Transverse colon (tissue), 4 donors: ENCODE measurements around the gene LEFTY1. TPM values are rescaled to one million over a fixed set of nuclear protein-coding genes. Genes with fewer than 3 reads are reported as not detected.

Source experiments
- DNase-seq: peaks from one replicate; pipeline ENCODE4 v3.0.0-alpha.2; 2019
- H3K27ac ChIP-seq, 4 donors: fragments of 200-600 bp; sonication (generic); 2 replicates each; pipeline ENCODE4 v1.5.1; 2016 to 2018; ENCODE audit warnings: inconsistent platforms in 4 of 4
- H3K27me3 ChIP-seq: fragments of 200-600 bp; sonication (generic); 2 replicates; pipeline ENCODE4 v1.5.1; 2017; ENCODE audit warnings: inconsistent platforms
- H3K36me3 ChIP-seq, 4 donors: fragments of 200-600 bp; sonication (generic); 2 replicates each; pipeline ENCODE4 v1.5.1; 2017 to 2019; ENCODE audit warnings: inconsistent platforms in 4 of 4
- H3K4me1 ChIP-seq, 4 donors: fragments of 200-600 bp; sonication (generic); 2 replicates each; pipeline ENCODE4 v1.5.1; 2017 to 2020; ENCODE audit warnings: inconsistent platforms in 4 of 4
- H3K4me3 ChIP-seq, 4 donors: fragments of 200-600 bp; sonication (generic); 1 replicate in 1 of 4; 2 replicates in 3 of 4; pipeline versions ENCODE4 v1.5.1 to v1.6.1; 2017 to 2019; ENCODE audit warnings: inconsistent platforms in 4 of 4
- H3K9me3 ChIP-seq, 2 donors: fragments of 200-600 bp; sonication (generic); 2 replicates each; pipeline ENCODE4 v1.5.1; 2017 to 2019; ENCODE audit warnings: inconsistent platforms in 2 of 2
- CTCF ChIP-seq, 5 experiments: fragments of 200-600 bp in 3 of 5; fragments of 450-650 bp in 2 of 5; sonication (generic) in 3 of 5; IDR thresholded peaks; 1 replicate in 2 of 5; 2 replicates in 3 of 5; pipeline ENCODE4 v1.5.1; 2016 to 2017; ENCODE audit warnings: antibody characterized with exemption in 5 of 5, inconsistent platforms in 3 of 5, mild to moderate bottlenecking in 2 of 5, moderate library complexity in 1 of 5
- EP300 ChIP-seq: sonication (generic); formaldehyde crosslinking; IDR thresholded peaks from one replicate; pipeline ENCODE4 v1.6.1; 2017; ENCODE audit warnings: antibody characterized with exemption, low read depth
- POLR2A ChIP-seq: fragments of 450-650 bp; IDR thresholded peaks from one replicate; pipeline ENCODE4 v1.6.1; 2016; ENCODE audit warnings: antibody characterized with exemption, mild to moderate bottlenecking, moderate library complexity
- POLR2AphosphoS5 ChIP-seq, 3 donors: sonication (generic); formaldehyde crosslinking; IDR thresholded peaks; one replicate each; pipeline ENCODE4 v1.6.1; 2016; ENCODE audit warnings: antibody characterized with exemption in 3 of 3
- WGBS, 2 donors: methylation state at CpG; one replicate each; pipeline ENCODE4 v1.1.5; 2018; ENCODE audit warnings: low coverage in 1 of 2; 5-methylcytosine and 5-hydroxymethylcytosine counted together
- in situ Hi-C, 4 donors: fragments of 200-750 bp; cut with MboI; loops; one replicate each; pipeline versions ENCODE4 v1.15.0 to v1.15.1; 2017; ENCODE audit warnings: low sequenced_read_pairs in 3 of 4, low pct_ligation_motif_present in 1 of 4, low pct_unique_long_range_greater_than_20kb in 1 of 4
- intact Hi-C: fragments of 100-400 bp; cut with DNase I; formaldehyde crosslinking; loops from one replicate; pipeline ENCODE4 v1.15.1; 2023; ENCODE audit warnings: low total_unique reads
- total RNA-seq, 4 donors: library from RNA; depleted of rRNA; stranded (reverse); fragments of >200 nt; gene quantifications; one replicate each; pipeline ENCODE4 v1.1.0, GENCODE V29; 2016

The LEFTY1 gene
- total RNA-seq, 4 donors from 2014 or later: 86.0 to 320 (median 214) TPM

GRCh38 chr1:225866061-225866837 is 22.7 kb downstream of the LEFTY1 start:
- DNase-seq: no peak
- 82 to 84% methylated on average over 4 to 8 of the region's 8 CpGs for WGBS, 2 donors
- H3K4me3 ChIP-seq: no peak overlapping the region
- no peaks in the 10 kb centered on the region for H3K27me3 ChIP-seq
- H3K36me3 ChIP-seq: peaks cover 0 to 46% (median 23%) of the 10 kb centered on the region in 4 donors
- in situ Hi-C loops: no loop called here
- H3K4me1 ChIP-seq: peaks cover 0 to 28% (median 10%) of the 10 kb centered on the region in 4 donors
- peak overlapping the region in 2 of 4 donors; percentile 9 to 25 for H3K27ac ChIP-seq
- intact Hi-C loops: no loop called here
- no peaks in the 10 kb centered on the region for H3K9me3 ChIP-seq
- TF ChIP-seq CTCF (IDR thresholded peaks at IDR 0.05) (no peak), POLR2A (no peak), POLR2AphosphoS5 (IDR thresholded peaks at IDR 0.05) (no peak), EP300 (no peak)

DNA sequence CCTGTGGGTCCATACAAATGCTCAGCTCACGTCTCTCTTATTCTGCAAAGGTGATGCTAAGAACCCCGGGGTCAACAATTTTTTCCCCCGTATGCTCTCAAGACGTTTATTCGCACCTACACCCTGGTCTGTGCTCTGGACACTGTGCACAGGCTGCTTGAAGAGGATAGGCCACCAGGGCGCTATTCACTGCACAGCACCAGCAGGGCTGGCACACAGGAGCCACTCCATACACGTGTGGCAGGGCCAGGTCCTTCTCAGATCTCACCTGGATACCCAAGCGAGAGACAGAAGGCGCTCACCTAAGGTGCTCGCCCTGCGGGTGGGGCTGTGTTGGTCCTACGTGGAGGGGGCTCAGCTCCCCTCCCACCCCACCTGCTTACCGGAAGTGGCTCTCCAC is 23.4 kb downstream of the LEFTY1 start:
- intact Hi-C loops: no loop called here
- TF ChIP-seq POLR2A (no peak), POLR2AphosphoS5 (IDR thresholded peaks at IDR 0.05) (no peak)
- Histone ChIP-seq H3K4me3 (no peak overlapping the region), H3K36me3 (peaks cover 0 to 46% (median 23%) of the 10 kb centered on the region in 4 donors), H3K27me3 (no peaks in the 10 kb centered on the region), H3K4me1 (peaks cover 0 to 28% (median 10%) of the 10 kb centered on the region in 4 donors), H3K9me3 (no peaks in the 10 kb centered on the region), H3K27ac (peak overlapping the region in 3 of 4 donors; percentile 9 to 68 (median 25))
- in situ Hi-C loops: no loop called here
- 77% methylated on average over 13 of the region's 13 CpGs; no CpG with 5 or more reads in 1 of the 2 donors for WGBS, 2 donors
- no peak for DNase-seq

DNA sequence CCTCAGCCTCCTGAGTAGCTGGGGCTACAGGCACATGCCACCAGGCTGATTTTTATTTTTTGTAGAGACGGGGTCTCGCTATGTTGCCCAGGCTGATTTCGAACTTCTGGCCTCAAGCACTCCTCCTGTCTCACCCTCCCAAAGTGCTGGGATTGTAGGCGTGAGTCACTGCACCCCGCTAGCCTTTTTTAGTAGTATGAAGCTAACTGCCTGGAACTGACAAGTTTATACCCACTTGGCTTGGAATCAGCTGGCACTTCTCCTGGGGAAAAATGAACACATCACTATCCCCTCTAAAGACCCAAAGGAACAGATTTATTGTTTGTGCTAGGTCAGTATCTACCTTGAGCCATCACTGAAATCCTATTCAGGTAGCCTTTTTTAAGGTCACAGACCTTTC is 25.8 kb downstream of the LEFTY1 start:
- intact Hi-C loops: no loop called here
- in situ Hi-C loops: no loop called here
- peaks cover 0 to 55% (median 17%) of the 10 kb centered on the region in 4 donors for H3K36me3 ChIP-seq
- WGBS, 2 donors: 83% methylated on average over 5 of the region's 5 CpGs; no CpG with 5 or more reads in 1 of the 2 donors
- no peaks in the 10 kb centered on the region for H3K9me3 ChIP-seq
- TF ChIP-seq EP300: no peak
- no peak for TF ChIP-seq POLR2A
- TF ChIP-seq CTCF (IDR thresholded peaks at IDR 0.05): no peak
- peak in 2 of 3 donors; percentile 20 to 39 for TF ChIP-seq POLR2AphosphoS5 (IDR thresholded peaks at IDR 0.05)
- peaks cover 0 to 28% (median 10%) of the 10 kb centered on the region in 4 donors for H3K4me1 ChIP-seq
- no peak overlapping the region for H3K4me3 ChIP-seq
- H3K27ac ChIP-seq: peak overlapping the region; percentile 36 to 78 (median 54)
- DNase-seq: no peak
- no peaks in the 10 kb centered on the region for H3K27me3 ChIP-seq

- in situ Hi-C loops: no loop called here
- Histone ChIP-seq H3K36me3 (peaks cover 0 to 53% (median 14%) of the 10 kb centered on the region in 4 donors), H3K4me3 (no peak overlapping the region), H3K27me3 (no peaks in the 10 kb centered on the region), H3K27ac (peak overlapping the region in 2 of 4 donors; percentile 68 to 78), H3K4me1 (peaks cover 0 to 28% (median 10%) of the 10 kb centered on the region in 4 donors), H3K9me3 (no peaks in the 10 kb centered on the region)
- intact Hi-C loops: no loop called here
- WGBS, 2 donors: 89 to 91% methylated on average over 6 to 13 of the region's 13 CpGs
- TF ChIP-seq EP300 (no peak), CTCF (IDR thresholded peaks at IDR 0.05) (no peak), POLR2AphosphoS5 (IDR thresholded peaks at IDR 0.05) (no peak), POLR2A (no peak)
- DNase-seq: no peak
Observed at GRCh38 chr1:225862581-225862950, 26.4 kb downstream of the LEFTY1 start.
